IPS-18c (cell line): ENCODE data around the gene KIF26B.

ENCODE experiments used
- H3K4me3 ChIP-seq: 2 replicates; pipeline ENCODE4 v1.7.0; 2013; ENCODE audit warnings: low read depth, mild to moderate bottlenecking, low read length, moderate library complexity; ENCODE audit not compliant: insufficient read depth
- H3K9me3 ChIP-seq: one replicate; pipeline ENCODE4 v1.6.1; 2013; ENCODE audit warnings: mild to moderate bottlenecking, low read length, moderate library complexity; ENCODE audit not compliant: control insufficient read depth, insufficient read depth

The KIF26B gene

GRCh38 chr1:245526141-245526540 is 371.4 kb downstream of the KIF26B start:
- no peak overlapping the region for H3K4me3 ChIP-seq
- H3K9me3 ChIP-seq, result no peaks in the 10 kb centered on the region

- Histone ChIP-seq H3K9me3 (no peaks in the 10 kb centered on the region), H3K4me3 (no peak overlapping the region)
Measured at GRCh38 chr1:245528258-245528635, 373.5 kb downstream of the KIF26B start.

DNA sequence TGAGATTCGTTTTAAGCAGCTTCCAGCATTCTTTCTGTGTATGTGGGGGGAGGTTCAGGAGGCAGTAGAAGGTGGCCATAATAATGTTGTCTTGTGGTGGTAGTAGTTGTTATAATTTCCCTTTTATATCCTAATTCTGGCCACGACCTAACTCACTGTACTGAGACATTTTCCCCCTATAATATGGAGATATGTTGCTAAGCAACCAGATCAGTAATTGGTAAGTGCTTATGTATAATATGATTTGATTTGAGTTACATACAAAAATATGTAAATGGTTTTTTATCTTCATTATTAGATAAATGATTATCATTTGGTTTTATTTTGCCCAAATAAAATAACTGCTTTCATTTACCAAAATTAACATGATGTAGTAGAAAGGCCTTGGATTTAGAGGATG is 376.2 kb downstream of the KIF26B start:
- Histone ChIP-seq H3K4me3 (no peak overlapping the region), H3K9me3 (no peaks in the 10 kb centered on the region)

DNA sequence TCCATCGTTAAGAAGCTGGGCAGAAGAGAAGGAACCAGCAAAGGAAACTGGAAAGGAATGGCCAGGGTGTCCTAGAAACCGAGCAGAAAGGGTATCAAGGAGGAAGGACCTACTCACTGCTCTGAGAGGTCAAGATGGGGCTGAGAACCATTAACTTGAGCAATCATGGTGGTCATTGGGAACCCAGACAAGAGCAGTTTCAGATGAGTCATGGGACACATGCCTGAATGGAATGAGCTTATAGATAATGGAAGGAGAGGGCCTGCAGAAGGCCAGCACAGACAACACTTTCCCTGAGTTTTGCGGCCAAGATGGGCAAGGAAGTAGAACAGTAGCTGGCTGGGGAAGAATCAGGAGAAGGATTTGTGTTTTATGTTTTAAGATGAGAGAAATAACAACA is 383.2 kb downstream of the KIF26B start:
- Histone ChIP-seq H3K4me3 (no peak overlapping the region), H3K9me3 (no peaks in the 10 kb centered on the region)

DNA sequence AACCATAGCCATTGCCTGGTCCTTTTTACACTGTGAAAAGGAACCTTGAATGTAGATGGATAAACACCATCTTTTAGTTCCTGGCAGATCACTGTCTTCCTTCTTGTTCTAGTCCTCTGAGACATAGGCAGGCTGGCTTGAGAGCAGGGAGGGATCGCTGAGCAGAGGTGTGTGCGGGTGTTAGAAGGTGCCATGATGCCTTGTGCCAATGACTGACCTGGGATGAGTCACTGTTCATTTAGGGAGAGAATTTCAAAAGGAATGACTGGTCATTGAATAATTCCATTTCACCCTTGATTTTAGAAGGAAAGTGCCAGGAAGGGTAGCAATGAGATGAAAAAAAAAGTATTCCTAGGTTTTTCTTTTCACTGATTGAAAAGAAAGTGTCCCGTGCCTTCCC is 383.9 kb downstream of the KIF26B start:
- Histone ChIP-seq H3K9me3 (no peaks in the 10 kb centered on the region), H3K4me3 (no peak overlapping the region)

DNA sequence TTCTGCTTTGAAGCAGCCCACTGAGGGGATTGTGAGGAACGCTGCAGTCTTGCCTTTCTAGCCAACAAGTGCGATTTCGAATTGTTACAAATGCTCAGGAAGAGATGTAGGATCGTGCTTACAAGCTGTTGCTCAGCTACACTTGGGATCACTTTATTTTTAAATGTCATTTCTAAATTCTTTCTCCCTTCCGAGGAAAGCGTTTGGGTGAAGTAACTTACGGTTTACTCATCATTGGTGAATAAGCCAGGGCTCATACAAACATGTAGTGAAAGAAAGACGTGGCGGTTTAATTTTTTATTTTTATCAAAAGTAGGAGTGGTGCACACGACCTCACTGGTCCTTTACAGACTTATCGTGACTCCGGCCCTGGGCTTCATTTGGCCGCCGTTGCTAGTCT is 386.6 kb downstream of the KIF26B start:
- no peak overlapping the region for H3K4me3 ChIP-seq
- no peaks in the 10 kb centered on the region for H3K9me3 ChIP-seq

- Histone ChIP-seq H3K9me3 (no peaks in the 10 kb centered on the region), H3K4me3 (no peak overlapping the region)
Measured at GRCh38 chr1:245542365-245542764, 387.6 kb downstream of the KIF26B start.

GRCh38 chr1:245544236-245544635 is 389.5 kb downstream of the KIF26B start:
- Histone ChIP-seq H3K4me3 (no peak overlapping the region), H3K9me3 (no peaks in the 10 kb centered on the region)

DNA sequence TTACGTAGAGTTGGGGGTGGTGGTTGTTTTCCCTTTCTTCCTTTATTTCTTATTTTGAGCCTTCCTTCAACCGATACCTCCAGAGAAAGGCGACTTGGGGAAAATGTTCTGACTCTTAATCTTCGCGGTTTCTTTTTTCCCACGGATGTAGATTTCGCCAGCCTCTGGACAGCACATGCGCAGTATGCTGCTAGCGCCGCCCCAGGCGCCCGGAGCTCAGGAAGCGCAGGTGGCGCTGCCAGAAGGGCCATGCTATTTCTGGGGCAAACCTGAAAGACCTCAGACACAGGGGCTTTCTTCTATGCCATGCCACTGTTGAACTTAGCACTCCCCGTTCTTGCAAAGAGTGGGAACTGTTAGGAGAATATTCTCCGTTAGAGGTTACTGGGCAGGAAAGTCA is 392.1 kb downstream of the KIF26B start:
- H3K4me3 ChIP-seq, result no peak overlapping the region

DNA sequence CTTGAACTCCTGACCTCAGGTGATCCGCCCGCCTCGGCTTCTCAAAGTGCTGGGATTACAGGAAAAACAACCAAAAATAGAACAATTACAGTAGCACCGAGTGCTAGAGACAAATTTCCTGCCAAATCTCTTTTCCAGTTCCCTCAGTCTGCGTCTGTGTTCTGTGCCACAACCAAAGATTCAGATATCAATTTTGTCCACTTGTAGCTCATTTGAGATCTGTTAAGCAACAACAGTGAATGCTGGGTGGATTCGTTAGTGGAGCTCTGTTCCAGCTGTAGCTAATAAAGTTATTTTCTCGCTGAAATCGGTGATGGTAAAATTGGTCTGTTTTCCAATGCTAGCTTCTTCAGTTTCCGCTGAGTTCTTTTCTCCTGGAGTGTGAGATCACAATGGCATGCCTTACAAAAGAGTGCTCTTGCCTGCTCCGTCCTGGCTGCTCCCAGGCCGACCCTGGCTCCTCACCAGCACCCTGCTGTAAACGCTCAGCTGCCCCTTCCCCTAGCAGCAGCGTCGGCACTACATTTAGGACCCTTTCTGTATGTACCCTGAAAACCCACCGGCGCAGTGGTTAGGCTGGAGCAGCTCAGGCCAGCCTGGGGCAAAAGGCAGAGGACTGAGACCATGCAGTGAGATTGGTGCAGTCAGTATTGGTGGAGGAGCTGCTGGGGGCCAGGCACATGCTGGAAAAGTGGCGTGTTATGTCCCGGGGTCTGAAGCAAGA is 395.4 kb downstream of the KIF26B start:
- H3K9me3 ChIP-seq, result no peaks in the 10 kb centered on the region
- no peak overlapping the region for H3K4me3 ChIP-seq

More for the DNA sequence above, 392.1 kb downstream of the KIF26B start:
- no peaks in the 10 kb centered on the region for H3K9me3 ChIP-seq

- no peak overlapping the region for H3K4me3 ChIP-seq
- no peaks in the 10 kb centered on the region for H3K9me3 ChIP-seq
Measured at GRCh38 chr1:245550720-245551043, 395.9 kb downstream of the KIF26B start.

DNA sequence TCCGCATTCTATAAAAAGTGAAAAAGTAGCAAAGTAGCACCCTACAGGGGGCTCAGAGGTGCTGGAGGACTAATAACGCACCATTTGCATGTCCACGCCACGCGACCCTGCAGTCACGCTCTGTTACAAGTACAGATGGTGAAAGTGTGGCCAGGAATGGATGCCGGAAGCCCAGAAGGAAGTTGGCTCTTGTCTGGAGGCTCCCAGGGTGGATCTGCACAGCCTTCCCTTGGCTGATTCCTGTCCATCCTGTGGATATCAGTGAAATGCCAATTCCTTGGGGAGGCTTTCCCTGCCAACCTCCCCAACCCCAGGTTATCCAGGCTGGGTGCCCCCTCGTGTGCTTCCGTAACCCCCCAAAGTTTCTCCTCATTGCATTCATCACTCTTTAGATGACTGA is 396.8 kb downstream of the KIF26B start:
- no peak overlapping the region for H3K4me3 ChIP-seq
- no peaks in the 10 kb centered on the region for H3K9me3 ChIP-seq

GRCh38 chr1:245552331-245552730 is 397.5 kb downstream of the KIF26B start:
- Histone ChIP-seq H3K4me3 (no peak overlapping the region), H3K9me3 (no peaks in the 10 kb centered on the region)

GRCh38 chr1:245556057-245556456 is 401.3 kb downstream of the KIF26B start:
- H3K4me3 ChIP-seq, result no peak overlapping the region

DNA sequence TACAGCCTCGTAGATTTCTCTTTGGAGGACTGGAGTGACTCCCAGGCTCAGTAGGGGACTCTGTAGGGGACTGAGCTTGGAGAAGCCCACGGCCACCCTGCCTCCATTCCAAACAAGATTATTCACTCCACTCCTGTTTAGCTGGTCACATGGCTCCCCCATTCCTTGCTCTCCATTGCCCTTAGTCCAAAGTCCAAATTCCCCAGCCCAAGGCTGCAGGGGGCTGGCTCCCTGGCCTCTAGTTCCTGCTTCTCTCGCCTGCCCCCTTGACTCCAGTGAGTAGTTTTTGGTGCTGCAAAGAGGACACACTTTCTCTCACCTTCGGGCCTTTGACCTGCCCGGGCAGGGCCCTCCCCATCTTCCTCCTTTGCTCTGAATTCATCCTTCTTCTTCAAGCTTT is 403.3 kb downstream of the KIF26B start:
- H3K9me3 ChIP-seq, result no peaks in the 10 kb centered on the region
- no peak overlapping the region for H3K4me3 ChIP-seq

More at GRCh38 chr1:245556057-245556456, 401.3 kb downstream of the KIF26B start:
- no peaks in the 10 kb centered on the region for H3K9me3 ChIP-seq

- H3K4me3 ChIP-seq, result no peak overlapping the region
- no peaks in the 10 kb centered on the region for H3K9me3 ChIP-seq
Measured at GRCh38 chr1:245560316-245560859, 405.6 kb downstream of the KIF26B start.

DNA sequence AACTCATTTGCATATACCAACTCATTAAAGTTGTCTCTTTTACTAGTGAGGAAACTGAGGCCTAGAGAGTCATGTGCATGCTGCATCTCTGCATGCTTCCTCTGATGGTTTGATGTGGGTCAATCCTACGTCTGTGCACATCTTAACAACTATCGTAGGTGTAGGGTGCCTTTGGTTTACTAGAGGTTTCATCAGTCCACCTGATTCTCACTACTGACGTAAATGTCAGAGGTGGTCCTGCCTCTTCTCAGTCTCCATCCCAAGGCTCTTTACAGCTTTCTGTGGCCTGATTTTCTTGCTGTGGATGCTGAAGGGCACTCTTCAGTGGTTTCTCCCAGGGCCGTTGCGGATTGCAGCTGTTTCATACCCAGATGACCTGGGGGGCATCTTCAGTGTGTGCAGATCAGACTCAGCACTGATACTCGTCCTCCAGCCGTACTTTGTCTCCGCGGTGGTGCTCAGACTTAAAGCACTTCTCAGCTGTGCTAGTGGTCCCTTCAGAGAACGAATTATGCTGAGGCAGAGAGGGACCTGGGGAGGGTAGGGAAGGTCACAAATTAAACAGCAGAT is 407.0 kb downstream of the KIF26B start:
- Histone ChIP-seq H3K4me3 (no peak overlapping the region), H3K9me3 (no peaks in the 10 kb centered on the region)

- H3K9me3 ChIP-seq, result no peaks in the 10 kb centered on the region
- no peak overlapping the region for H3K4me3 ChIP-seq
Measured at GRCh38 chr1:245566134-245566533, 411.3 kb downstream of the KIF26B start.

GRCh38 chr1:245566952-245567351 is 412.2 kb downstream of the KIF26B start:
- Histone ChIP-seq H3K9me3 (no peaks in the 10 kb centered on the region), H3K4me3 (no peak overlapping the region)
